ENCODE results near the gene OR10R2. TPM values are rescaled to one million over a fixed set of nuclear protein-coding genes. Genes with fewer than 3 reads are reported as not detected.

OR10R2 gene
- total RNA-seq, 1 experiment from 2014 or later, result not detected

- TF ChIP-seq CTCF (conservative IDR thresholded peaks at IDR 0.05), result no peak
- Histone ChIP-seq H3K4ac (ENCODE audit: low read depth, low read length) (no peak overlapping the region), H4K20me1 (ENCODE audit: control insufficient read depth, insufficient read depth, insufficient read length) (no peaks in the 10 kb centered on the region), H3K79me2 (ENCODE audit: insufficient read depth, low read length) (no peaks in the 10 kb centered on the region), H2BK12ac (ENCODE audit: insufficient read length, low read depth, low read length) (no peak overlapping the region), H3K18ac (ENCODE audit: insufficient read length, low read depth, low read length) (no peak overlapping the region), H3K23me2 (ENCODE audit: insufficient read length, low read depth, low read length, poor library complexity, severe bottlenecking) (no peaks in the 10 kb centered on the region), H2BK20ac (ENCODE audit: low read depth, low read length, poor library complexity, severe bottlenecking) (no peak overlapping the region), H3K23ac (ENCODE audit: insufficient read length, low read depth, low read length) (no peak overlapping the region), H4K5ac (ENCODE audit: insufficient read length, low read depth, low read length) (no peak overlapping the region), H4K8ac (replicated peaks; ENCODE audit: insufficient read length, low read depth, low read length) (no peak overlapping the region), H2AFZ (ENCODE audit: low read length) (no peak overlapping the region), H3K9ac (ENCODE audit: extremely low read depth, insufficient read length, low read length) (no peak overlapping the region), H2AK5ac (ENCODE audit: insufficient read length, low read length) (no peak overlapping the region), H3K9me3 (ENCODE audit: control insufficient read depth, low read depth, low read length) (no peaks in the 10 kb centered on the region), H2BK15ac (ENCODE audit: low read depth, low read length) (no peak overlapping the region), H3T11ph (ENCODE audit: low read length) (no peak overlapping the region), H3K56ac (ENCODE audit: insufficient read length, low read depth, low read length) (no peak overlapping the region), H3K14ac (ENCODE audit: insufficient read depth, low read length) (no peak overlapping the region), H3K27me3 (ENCODE audit: insufficient read depth, low read length) (no peaks in the 10 kb centered on the region), H3K4me2 (ENCODE audit: insufficient read depth, insufficient read length, low read length) (no peak overlapping the region), H3K79me1 (ENCODE audit: insufficient read depth, low read depth, low read length, poor library complexity, severe bottlenecking) (no peaks in the 10 kb centered on the region), H2BK120ac (ENCODE audit: low read depth, low read length, poor library complexity, severe bottlenecking) (no peak overlapping the region), H4K91ac (ENCODE audit: insufficient read length, low read depth, low read length) (no peak overlapping the region), H3K4me1 (ENCODE audit: insufficient read depth, low read length) (no peaks in the 10 kb centered on the region), H2BK5ac (ENCODE audit: insufficient read length, low read length) (no peak overlapping the region), H3K27ac (ENCODE audit: insufficient read length, low read depth, low read length) (no peak overlapping the region)
- DNase-seq, result no peak
- Mint-ChIP-seq H3K4me1 (peaks cover 5 to 12% of the 10 kb centered on the region in 2 experiments; a peak in 3 of 4 replicates), H3K36me3 (ENCODE audit: insufficient read depth in 1 of 3, low read depth in 3 of 3) (no peaks in the 10 kb centered on the region; a peak in 2 of 7 replicates), H3K4me3 (no peak overlapping the region), H3K9me3 (peaks cover 3 to 4% of the 10 kb centered on the region in 2 experiments; a peak in 2 of 5 replicates), H3K27me3 (ENCODE audit: low read depth) (no peaks in the 10 kb centered on the region; the same call in 1 of the 2 replicates), H3K27ac (no peak overlapping the region)
- WGBS (ENCODE audit: extremely low coverage, insufficient read length, low lambda C conversion rate), result no CpG with 5 or more reads among the region's 1 CpG
These were observed 48.0 kb downstream of the OR10R2 start for GRCh38 chr1:158520021-158520420.

Data from H9 (cell line).